HG03175 (cell line): Measurements from ENCODE around the gene OR4K2.
"Not testable (repeated sequence)": the region's sequence is repeated elsewhere in the genome, so short reads cannot be mapped to it uniquely, and the experiment has no call there.

Experiments used
- ATAC-seq: cut with Tn5 transposase; IDR thresholded peaks from one replicate; pipeline ENCODE4 v1.9.1; 2021; ENCODE audit warnings: mild to moderate bottlenecking, moderate library complexity; ENCODE audit not compliant: unreplicated experiment

OR4K2 gene

DNA sequence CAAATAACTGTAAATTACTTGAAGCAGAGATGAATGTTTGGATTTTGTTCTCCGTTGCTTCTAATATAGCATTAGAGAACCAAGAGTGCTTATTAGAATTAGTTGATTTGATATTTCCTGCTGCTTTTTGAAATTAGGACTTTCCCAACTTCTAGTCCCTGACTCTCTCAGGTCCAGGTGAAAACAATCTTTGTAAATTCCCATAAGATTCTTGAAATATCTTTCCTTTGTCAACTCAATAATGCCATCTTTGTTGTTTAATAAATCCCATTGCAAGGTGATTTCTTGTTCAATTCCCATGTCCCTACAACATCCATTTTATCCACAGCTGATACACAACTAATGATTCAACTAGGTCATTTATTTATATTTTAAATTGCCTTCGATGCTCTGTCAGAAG, at the start of gene OR4K2:
Gene OR4K2 (plus strand): TSS at position 301 of the 400 bp plus-strand sequence. CDS start 1,126 bp downstream, outside the sequence.
- ATAC-seq: no peak

- ATAC-seq: not testable (repeated sequence)
Observed at GRCh38 chr14:19827626-19828244, 47.2 kb upstream of the OR4K2 start.

- no peak for ATAC-seq
Observed at GRCh38 chr14:19828314-19828713, 46.6 kb upstream of the OR4K2 start.

DNA sequence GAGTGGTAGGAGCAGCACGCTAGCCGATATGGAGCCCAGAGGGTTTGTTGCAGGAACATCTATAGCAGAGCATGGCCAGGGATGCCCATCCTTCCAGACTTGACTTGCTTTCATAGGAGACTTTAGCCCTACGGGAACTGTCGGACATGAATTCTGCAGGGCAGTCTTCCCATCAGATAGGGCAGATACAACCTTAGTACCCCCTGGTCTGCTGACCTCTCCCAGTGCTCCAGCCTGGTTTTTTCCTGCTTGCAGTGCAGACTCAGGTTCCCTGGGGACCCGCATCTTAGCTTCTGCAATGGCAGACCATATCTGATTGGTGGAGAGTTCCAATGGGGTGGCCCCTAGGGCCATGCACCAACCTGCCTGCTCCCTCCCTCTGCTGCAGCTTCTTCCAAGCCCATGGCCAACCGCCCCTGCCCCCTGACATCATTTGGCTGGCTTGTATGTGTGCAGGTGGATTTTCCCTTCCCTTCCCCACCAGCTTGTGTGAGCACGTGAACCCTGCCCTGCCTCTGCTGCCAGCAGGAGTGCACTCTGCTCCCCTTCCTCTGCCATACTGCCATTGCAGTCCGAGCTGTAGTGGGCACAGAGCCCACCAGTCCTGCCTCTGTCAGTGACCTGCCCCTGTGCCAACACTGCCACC, 40.6 kb upstream of the OR4K2 start:
- not testable (repeated sequence) for ATAC-seq

- no peak for ATAC-seq
Observed at GRCh38 chr14:19838433-19838832, 36.5 kb upstream of the OR4K2 start.

DNA sequence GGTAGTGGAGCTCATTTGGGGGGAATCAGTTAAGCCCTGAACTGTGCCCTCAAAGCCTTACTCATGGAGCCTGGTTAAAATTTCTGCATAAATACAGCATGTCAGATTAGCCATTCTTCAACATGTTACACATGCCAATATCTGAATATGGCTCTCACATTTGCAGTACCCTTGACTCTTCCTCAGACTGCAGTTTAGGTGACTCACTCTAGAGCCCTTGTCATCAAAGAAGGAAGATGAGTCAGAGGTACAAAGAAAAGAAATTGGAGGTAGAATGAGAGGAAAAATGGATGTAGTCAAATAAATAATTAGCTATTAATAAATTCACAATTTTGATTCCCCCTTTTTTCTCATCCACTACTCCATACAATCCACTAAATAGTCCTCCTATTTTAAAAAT, 23.6 kb upstream of the OR4K2 start:
- no peak for ATAC-seq

GRCh38 chr14:19866061-19866669, 8.8 kb upstream of the OR4K2 start:
- ATAC-seq: not testable (repeated sequence)

- no peak for ATAC-seq
Observed at GRCh38 chr14:19873178-19873577, 1.8 kb upstream of the OR4K2 start.

DNA sequence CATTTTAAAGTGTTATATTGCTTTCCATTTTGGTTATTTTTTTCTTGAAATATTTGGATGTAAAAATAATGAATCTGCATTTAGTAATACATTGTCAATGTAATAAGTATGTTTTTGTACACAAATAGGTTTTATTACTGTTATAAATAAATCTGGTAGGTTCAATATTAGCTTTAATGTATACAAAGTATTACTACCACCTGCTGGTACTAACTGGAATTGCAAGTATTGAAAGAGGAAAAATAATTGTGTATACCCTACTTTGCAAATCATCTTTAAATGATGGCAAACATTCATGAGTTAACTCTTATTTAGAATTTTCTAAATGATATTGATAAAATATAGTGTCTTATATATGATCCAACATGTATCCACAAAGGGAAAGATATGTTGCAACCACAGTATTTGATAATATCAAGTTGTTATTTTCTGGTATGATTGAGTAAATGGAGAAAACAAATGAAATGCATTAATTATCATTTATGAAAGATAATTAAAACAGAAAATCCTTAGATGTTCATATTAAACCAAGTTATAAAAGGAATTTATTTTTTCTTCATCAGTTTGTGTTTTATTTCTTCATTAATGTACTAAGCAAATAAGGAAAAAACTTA, 3.2 kb downstream of the OR4K2 start:
- ATAC-seq: no peak

GRCh38 chr14:19895282-19895681, 20.3 kb downstream of the OR4K2 start:
- no peak for ATAC-seq

- no peak for ATAC-seq
Observed at GRCh38 chr14:19900999-19901398, 26.1 kb downstream of the OR4K2 start.

DNA sequence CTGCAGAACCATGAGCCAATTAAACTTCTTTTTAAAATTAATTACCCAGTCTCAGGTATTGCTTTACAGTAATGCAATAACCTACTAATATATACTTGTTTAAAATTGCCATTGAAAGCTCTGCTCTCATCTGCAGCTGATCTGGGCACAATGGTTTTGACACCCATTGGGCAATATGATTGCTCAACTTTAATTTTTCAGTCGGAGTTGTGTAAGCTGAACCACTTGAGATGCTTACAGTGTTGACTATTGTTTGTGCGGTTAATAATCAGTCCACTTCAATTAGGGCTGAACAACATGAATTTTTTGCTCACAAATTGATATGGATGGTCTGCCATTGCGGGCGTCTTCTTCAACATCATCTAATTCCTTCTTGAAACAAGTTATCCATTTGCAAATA, 27.5 kb downstream of the OR4K2 start:
- ATAC-seq: no peak

GRCh38 chr14:19906665-19907064, 31.7 kb downstream of the OR4K2 start:
- ATAC-seq: no peak

DNA sequence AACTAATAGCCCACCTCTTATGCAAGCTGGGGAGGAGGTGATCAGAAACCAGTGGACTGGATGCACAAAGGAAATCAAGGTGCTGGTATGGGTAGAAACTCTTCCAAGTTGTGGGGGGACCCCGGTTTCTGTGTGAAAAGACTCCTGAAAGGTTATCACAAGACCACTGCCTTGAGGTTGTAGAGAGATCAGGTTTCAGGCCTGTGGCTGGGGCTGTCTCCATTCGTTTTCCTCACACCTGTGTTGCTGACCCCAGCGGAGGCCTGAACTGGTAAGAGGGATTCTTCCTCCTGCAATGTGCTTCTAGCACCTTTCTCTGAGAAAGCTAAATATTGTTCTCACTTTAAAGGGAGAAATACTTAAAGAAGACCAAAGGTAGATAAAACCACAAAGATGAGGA, 36.2 kb downstream of the OR4K2 start:
- no peak for ATAC-seq

GRCh38 chr14:19917243-19917642, 42.3 kb downstream of the OR4K2 start:
- no peak for ATAC-seq

- ATAC-seq: no peak
Observed at GRCh38 chr14:19917955-19918518, 43.1 kb downstream of the OR4K2 start.

DNA sequence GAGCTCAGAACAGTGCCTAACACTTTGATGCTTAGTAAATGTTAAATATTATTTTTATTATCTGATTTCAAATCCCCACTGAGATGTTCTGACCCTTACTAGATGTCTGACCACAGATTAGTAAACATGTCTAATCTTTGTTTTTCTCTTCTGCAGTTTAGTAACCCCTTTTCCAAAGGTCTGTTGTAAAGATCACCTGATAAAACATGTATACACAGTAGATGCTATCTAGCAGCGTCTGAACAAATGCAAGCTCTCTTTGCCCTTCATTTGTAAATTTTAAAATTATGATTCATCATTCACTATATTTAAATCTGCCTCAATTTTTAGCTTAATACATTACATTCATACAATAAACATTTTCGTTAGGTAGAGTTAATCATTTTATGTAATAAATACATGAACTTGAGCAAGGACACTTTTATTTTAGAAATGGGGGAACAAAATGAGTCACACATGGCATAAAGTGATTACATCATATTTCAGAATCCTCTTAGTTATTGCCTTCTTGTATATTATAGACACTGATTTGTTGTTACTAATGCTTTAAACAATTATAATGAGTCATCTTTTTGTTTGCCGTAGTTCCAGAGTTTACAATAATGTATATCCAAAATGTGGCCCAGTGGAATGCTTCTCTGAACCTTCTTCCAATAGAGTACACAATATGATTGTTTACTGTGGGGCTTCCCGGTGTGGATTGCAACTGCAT, 43.8 kb downstream of the OR4K2 start:
- no peak for ATAC-seq

DNA sequence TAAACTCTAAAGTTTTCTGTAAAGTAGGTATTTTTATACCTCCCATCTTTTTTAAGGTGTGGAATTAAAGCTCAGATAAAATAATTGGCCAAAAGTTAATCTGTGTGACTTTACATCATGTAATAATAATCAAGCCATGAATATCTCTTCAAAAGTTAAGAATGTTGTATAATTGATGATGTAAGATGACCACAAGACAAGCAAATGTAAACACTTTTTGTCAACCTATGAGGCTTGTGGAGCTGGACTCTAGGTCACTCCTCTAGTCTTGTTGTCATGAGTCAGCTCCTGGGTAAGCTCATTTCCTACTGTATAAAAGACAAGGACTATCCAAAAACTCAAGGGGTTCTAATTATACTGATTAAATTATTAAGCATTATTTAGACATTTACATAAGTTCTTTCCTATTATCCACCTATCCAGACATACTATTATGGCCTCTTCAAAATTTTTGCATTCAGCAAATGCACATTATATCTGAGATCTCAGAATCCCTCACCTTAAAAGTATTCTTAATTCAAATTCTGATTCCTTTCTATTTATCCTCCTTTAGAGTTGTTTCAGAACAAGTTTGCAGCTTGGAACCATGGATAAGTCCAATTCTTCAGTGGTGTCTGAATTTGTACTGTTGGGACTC, 45.2 kb downstream of the OR4K2 start, which contains the start of gene OR4K5:
Gene OR4K5 (plus strand): TSS at position 587 of the 637 bp plus-strand sequence. CDS start 0 bp downstream, at position 587.
- ATAC-seq: no peak

- no peak for ATAC-seq
Observed at GRCh38 chr14:19930617-19931016, 55.7 kb downstream of the OR4K2 start, which contains the start of gene OR4K1. TSS of gene OR4K1 (plus strand) at chr14:19930917. CDS start at chr14:19935667, 4,750 bp downstream.
